Chondrocyte (in vitro differentiated cells): ENCODE results near the gene STARD4. TPM values are rescaled to one million over a fixed set of nuclear protein-coding genes. Genes with fewer than 3 reads are reported as not detected.

Experiments used
- DNase-seq: peaks from one replicate; pipeline ENCODE4 v3.0.0; 2021; ENCODE audit warnings: mixed read lengths, low spot score
- H3K27ac Mint-ChIP-seq: one replicate; pipeline ENCODE4 v1.8.0; 2021; ENCODE audit warnings: mild to moderate bottlenecking, moderate library complexity, mixed read lengths; ENCODE audit not compliant: unreplicated experiment
- H3K27me3 Mint-ChIP-seq: 2 replicates; pipeline ENCODE4 v1.8.0; 2021; ENCODE audit warnings: low read depth, mixed read lengths
- H3K36me3 Mint-ChIP-seq: 2 replicates; pipeline ENCODE4 v1.8.0; 2021; ENCODE audit warnings: low read depth, mixed read lengths
- H3K4me1 Mint-ChIP-seq: 2 replicates; pipeline ENCODE4 v1.8.0; 2021; ENCODE audit warnings: low read depth, mild to moderate bottlenecking, mixed read lengths
- H3K4me3 Mint-ChIP-seq: one replicate; pipeline ENCODE4 v1.8.0; 2021; ENCODE audit warnings: mild to moderate bottlenecking, moderate library complexity, mixed read lengths; ENCODE audit not compliant: unreplicated experiment
- H3K9me3 Mint-ChIP-seq: 2 replicates; pipeline ENCODE4 v1.8.0; 2021; ENCODE audit warnings: low read depth, mixed read lengths
- total RNA-seq: library from RNA; stranded (reverse); gene quantifications from 3 replicates; pipeline ENCODE4 v1.2.1, GENCODE V29; 2021
- TF ChIP-seq, protein P1 (sequence below): fragments of 200-600 bp; sonication (generic); IDR thresholded peaks from 2 replicates; pipeline ENCODE4 v1.5.0; 2021; ENCODE audit warnings: antibody characterized with exemption, mild to moderate bottlenecking, moderate library complexity

STARD4 gene
- total RNA-seq, 1 donor from 2014 or later = 69.6 TPM

GRCh38 chr5:111488353-111488752 is 24.0 kb downstream of the STARD4 start:
- Mint-ChIP-seq H3K9me3 (no peaks in the 10 kb centered on the region), H3K27me3 (no peaks in the 10 kb centered on the region), H3K36me3 (peaks cover 2% of the 10 kb centered on the region), H3K4me3 (no peak overlapping the region), H3K4me1 (peaks cover 4% of the 10 kb centered on the region), H3K27ac (no peak overlapping the region)
- DNase-seq = no peak
- TF ChIP-seq, protein P1, sequence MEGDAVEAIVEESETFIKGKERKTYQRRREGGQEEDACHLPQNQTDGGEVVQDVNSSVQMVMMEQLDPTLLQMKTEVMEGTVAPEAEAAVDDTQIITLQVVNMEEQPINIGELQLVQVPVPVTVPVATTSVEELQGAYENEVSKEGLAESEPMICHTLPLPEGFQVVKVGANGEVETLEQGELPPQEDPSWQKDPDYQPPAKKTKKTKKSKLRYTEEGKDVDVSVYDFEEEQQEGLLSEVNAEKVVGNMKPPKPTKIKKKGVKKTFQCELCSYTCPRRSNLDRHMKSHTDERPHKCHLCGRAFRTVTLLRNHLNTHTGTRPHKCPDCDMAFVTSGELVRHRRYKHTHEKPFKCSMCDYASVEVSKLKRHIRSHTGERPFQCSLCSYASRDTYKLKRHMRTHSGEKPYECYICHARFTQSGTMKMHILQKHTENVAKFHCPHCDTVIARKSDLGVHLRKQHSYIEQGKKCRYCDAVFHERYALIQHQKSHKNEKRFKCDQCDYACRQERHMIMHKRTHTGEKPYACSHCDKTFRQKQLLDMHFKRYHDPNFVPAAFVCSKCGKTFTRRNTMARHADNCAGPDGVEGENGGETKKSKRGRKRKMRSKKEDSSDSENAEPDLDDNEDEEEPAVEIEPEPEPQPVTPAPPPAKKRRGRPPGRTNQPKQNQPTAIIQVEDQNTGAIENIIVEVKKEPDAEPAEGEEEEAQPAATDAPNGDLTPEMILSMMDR = no peak

DNA sequence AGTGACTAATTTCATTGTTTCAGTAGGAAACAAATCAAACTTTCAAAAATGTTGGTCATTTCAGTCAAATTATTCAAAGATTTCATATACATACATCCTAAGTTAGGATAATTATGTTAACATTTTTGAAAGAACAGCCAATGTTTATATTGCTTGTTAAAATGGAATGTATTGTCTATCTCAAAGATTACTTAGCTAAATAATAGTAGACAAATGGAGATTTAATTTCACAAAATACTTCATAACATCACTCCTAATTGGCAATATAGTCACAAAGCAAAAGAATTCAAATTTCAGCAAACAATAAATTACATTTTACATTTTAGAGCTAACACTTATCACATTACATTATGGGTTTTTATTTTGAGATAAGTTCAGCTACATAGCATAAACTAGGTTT is 25.4 kb downstream of the STARD4 start:
- peaks cover 4% of the 10 kb centered on the region for H3K4me1 Mint-ChIP-seq
- DNase-seq = no peak
- no peaks in the 10 kb centered on the region for H3K36me3 Mint-ChIP-seq
- H3K9me3 Mint-ChIP-seq = no peaks in the 10 kb centered on the region
- H3K4me3 Mint-ChIP-seq = no peak overlapping the region
- H3K27ac Mint-ChIP-seq = no peak overlapping the region
- no peaks in the 10 kb centered on the region for H3K27me3 Mint-ChIP-seq
- TF ChIP-seq, protein P1 = no peak

GRCh38 chr5:111486055-111486454 is 26.3 kb downstream of the STARD4 start:
- H3K36me3 Mint-ChIP-seq = no peaks in the 10 kb centered on the region
- no peaks in the 10 kb centered on the region for H3K27me3 Mint-ChIP-seq
- TF ChIP-seq, protein P1 = no peak
- no peak overlapping the region for H3K4me3 Mint-ChIP-seq
- H3K27ac Mint-ChIP-seq = no peak overlapping the region
- no peak for DNase-seq
- peaks cover 4% of the 10 kb centered on the region for H3K4me1 Mint-ChIP-seq
- no peaks in the 10 kb centered on the region for H3K9me3 Mint-ChIP-seq

DNA sequence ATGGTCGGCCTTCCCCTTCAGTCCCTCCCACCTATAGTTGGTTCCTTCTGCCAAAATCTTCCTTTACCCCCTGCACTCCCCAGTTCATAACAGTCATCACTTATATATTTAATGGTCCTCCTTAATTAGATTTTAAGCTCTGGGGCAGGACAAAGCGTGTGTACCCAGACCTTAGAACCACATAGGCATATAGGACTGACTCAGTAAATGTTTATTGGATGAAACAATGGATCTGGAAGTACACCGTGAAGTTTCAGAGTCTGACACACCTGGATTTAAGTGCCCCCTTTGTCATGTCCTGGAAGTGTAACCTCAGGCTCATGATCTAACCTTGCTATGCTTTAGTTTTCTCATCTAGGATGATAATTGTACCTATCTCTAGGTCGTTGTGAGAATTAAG is 32.0 kb downstream of the STARD4 start:
- no peaks in the 10 kb centered on the region for H3K36me3 Mint-ChIP-seq
- no peaks in the 10 kb centered on the region for H3K27me3 Mint-ChIP-seq
- no peaks in the 10 kb centered on the region for H3K9me3 Mint-ChIP-seq
- TF ChIP-seq, protein P1 = no peak
- no peaks in the 10 kb centered on the region for H3K4me1 Mint-ChIP-seq
- H3K27ac Mint-ChIP-seq = no peak overlapping the region
- no peak overlapping the region for H3K4me3 Mint-ChIP-seq
- no peak for DNase-seq

- TF ChIP-seq, protein P1 = no peak
- no peak for DNase-seq
- no peaks in the 10 kb centered on the region for H3K36me3 Mint-ChIP-seq
- H3K9me3 Mint-ChIP-seq = no peaks in the 10 kb centered on the region
- no peaks in the 10 kb centered on the region for H3K4me1 Mint-ChIP-seq
- no peak overlapping the region for H3K27ac Mint-ChIP-seq
- no peaks in the 10 kb centered on the region for H3K27me3 Mint-ChIP-seq
- H3K4me3 Mint-ChIP-seq = no peak overlapping the region
Measured at GRCh38 chr5:111478898-111479297, 33.4 kb downstream of the STARD4 start.
